ENCODE results near the gene PRAMEF2. TPM values are rescaled to one million over a fixed set of nuclear protein-coding genes. Genes with fewer than 3 reads are reported as not detected.
"Not testable (repeated sequence)": the region's sequence is repeated elsewhere in the genome, so short reads cannot be mapped to it uniquely, and the experiment has no call there.

The PRAMEF2 gene
- total RNA-seq, result not detected in 2 replicates

GRCh38 chr1:12856786-12857185 is at the start of gene PRAMEF2:
Gene PRAMEF2 (plus strand): TSS chr1:12857086. CDS start chr1:12859010, 1,924 bp downstream.
- H3K4me3 Mint-ChIP-seq (ENCODE audit: low read depth); H3K27me3 Mint-ChIP-seq (ENCODE audit: low read depth); intact Hi-C loops (cut with micrococcal nuclease); DNase-seq (ENCODE audit: low spot score); H3K27ac Mint-ChIP-seq; H3K4me1 Mint-ChIP-seq (ENCODE audit: low read depth); H3K36me3 Mint-ChIP-seq (ENCODE audit: low read depth); H3K9me3 Mint-ChIP-seq: not testable (repeated sequence)

- intact Hi-C loops (cut with micrococcal nuclease), result no loop called here
- Mint-ChIP-seq H3K9me3 (peaks cover 7% of the 10 kb centered on the region), H3K4me1 (ENCODE audit: low read depth) (no peaks in the 10 kb centered on the region), H3K27ac (no peak overlapping the region), H3K27me3 (ENCODE audit: low read depth) (peaks cover 2% of the 10 kb centered on the region), H3K4me3 (ENCODE audit: low read depth) (no peak overlapping the region), H3K36me3 (ENCODE audit: low read depth) (no peaks in the 10 kb centered on the region)
- DNase-seq (ENCODE audit: low spot score), result no peak
These were observed 47.0 kb upstream of the PRAMEF2 start for GRCh38 chr1:12809933-12810332.

- Mint-ChIP-seq H3K36me3 (ENCODE audit: low read depth) (no peaks in the 10 kb centered on the region), H3K4me1 (ENCODE audit: low read depth) (no peaks in the 10 kb centered on the region), H3K4me3 (ENCODE audit: low read depth) (no peak overlapping the region), H3K27ac (no peak overlapping the region), H3K9me3 (peaks cover 3% of the 10 kb centered on the region), H3K27me3 (ENCODE audit: low read depth) (peaks cover 2% of the 10 kb centered on the region)
- intact Hi-C loops (cut with micrococcal nuclease), result no loop called here
- no peak for DNase-seq (ENCODE audit: low spot score)
These were observed 46.0 kb upstream of the PRAMEF2 start for GRCh38 chr1:12810691-12811408.

- Mint-ChIP-seq H3K27me3 (ENCODE audit: low read depth) (peaks cover 2% of the 10 kb centered on the region), H3K4me1 (ENCODE audit: low read depth) (no peaks in the 10 kb centered on the region), H3K27ac (no peak overlapping the region), H3K36me3 (ENCODE audit: low read depth) (no peaks in the 10 kb centered on the region), H3K9me3 (peaks cover 3% of the 10 kb centered on the region), H3K4me3 (ENCODE audit: low read depth) (no peak overlapping the region)
- no peak for DNase-seq (ENCODE audit: low spot score)
- intact Hi-C loops (cut with micrococcal nuclease), result no loop called here
These were observed 45.5 kb upstream of the PRAMEF2 start for GRCh38 chr1:12811409-12811784.

GRCh38 chr1:12819061-12819460 is 37.8 kb upstream of the PRAMEF2 start:
- H3K36me3 Mint-ChIP-seq (ENCODE audit: low read depth); H3K27me3 Mint-ChIP-seq (ENCODE audit: low read depth); H3K4me1 Mint-ChIP-seq (ENCODE audit: low read depth); H3K27ac Mint-ChIP-seq; intact Hi-C loops (cut with micrococcal nuclease); H3K4me3 Mint-ChIP-seq (ENCODE audit: low read depth); DNase-seq (ENCODE audit: low spot score); H3K9me3 Mint-ChIP-seq: not testable (repeated sequence)

- H3K9me3 Mint-ChIP-seq; H3K27ac Mint-ChIP-seq; H3K4me1 Mint-ChIP-seq (ENCODE audit: low read depth); H3K27me3 Mint-ChIP-seq (ENCODE audit: low read depth); intact Hi-C loops (cut with micrococcal nuclease); DNase-seq (ENCODE audit: low spot score); H3K4me3 Mint-ChIP-seq (ENCODE audit: low read depth); H3K36me3 Mint-ChIP-seq (ENCODE audit: low read depth): not testable (repeated sequence)
These were observed 25.6 kb upstream of the PRAMEF2 start, which contains the start of gene PRAMEF11 for GRCh38 chr1:12831310-12831709. Gene PRAMEF11 (minus strand): TSS chr1:12831410. CDS start chr1:12828789, 2,621 bp downstream.

- H3K27ac Mint-ChIP-seq; H3K4me3 Mint-ChIP-seq (ENCODE audit: low read depth); H3K9me3 Mint-ChIP-seq; H3K27me3 Mint-ChIP-seq (ENCODE audit: low read depth); intact Hi-C loops (cut with micrococcal nuclease); DNase-seq (ENCODE audit: low spot score); H3K36me3 Mint-ChIP-seq (ENCODE audit: low read depth); H3K4me1 Mint-ChIP-seq (ENCODE audit: low read depth): not testable (repeated sequence)
These were observed 23.6 kb upstream of the PRAMEF2 start for GRCh38 chr1:12833251-12833650.

- H3K27me3 Mint-ChIP-seq (ENCODE audit: low read depth); H3K4me1 Mint-ChIP-seq (ENCODE audit: low read depth); intact Hi-C loops (cut with micrococcal nuclease); H3K4me3 Mint-ChIP-seq (ENCODE audit: low read depth); DNase-seq (ENCODE audit: low spot score); H3K36me3 Mint-ChIP-seq (ENCODE audit: low read depth); H3K9me3 Mint-ChIP-seq; H3K27ac Mint-ChIP-seq: not testable (repeated sequence)
These were observed 8.3 kb upstream of the PRAMEF2 start, which contains the start of gene HNRNPCL1 for GRCh38 chr1:12848620-12849019. Gene HNRNPCL1 (minus strand): TSS chr1:12848720. CDS start chr1:12848289, 431 bp downstream.

- H3K36me3 Mint-ChIP-seq (ENCODE audit: low read depth), result no peaks in the 10 kb centered on the region
- intact Hi-C loops (cut with micrococcal nuclease), result no loop called here
- H3K4me3 Mint-ChIP-seq (ENCODE audit: low read depth), result no peak overlapping the region
- no peak for DNase-seq (ENCODE audit: low spot score)
- no peaks in the 10 kb centered on the region for H3K27me3 Mint-ChIP-seq (ENCODE audit: low read depth)
- H3K9me3 Mint-ChIP-seq, result no peaks in the 10 kb centered on the region
- no peak overlapping the region for H3K27ac Mint-ChIP-seq
- H3K4me1 Mint-ChIP-seq (ENCODE audit: low read depth), result no peaks in the 10 kb centered on the region
These were observed 5.1 kb upstream of the PRAMEF2 start for GRCh38 chr1:12851779-12852178.

- intact Hi-C loops (cut with micrococcal nuclease); DNase-seq (ENCODE audit: low spot score); H3K27ac Mint-ChIP-seq; H3K4me1 Mint-ChIP-seq (ENCODE audit: low read depth); H3K9me3 Mint-ChIP-seq; H3K27me3 Mint-ChIP-seq (ENCODE audit: low read depth); H3K36me3 Mint-ChIP-seq (ENCODE audit: low read depth); H3K4me3 Mint-ChIP-seq (ENCODE audit: low read depth): not testable (repeated sequence)
These were observed 6.4 kb downstream of the PRAMEF2 start for GRCh38 chr1:12863131-12863880.

GRCh38 chr1:12878453-12878852 is 21.6 kb downstream of the PRAMEF2 start:
- H3K27me3 Mint-ChIP-seq (ENCODE audit: low read depth); H3K4me3 Mint-ChIP-seq (ENCODE audit: low read depth); H3K36me3 Mint-ChIP-seq (ENCODE audit: low read depth); H3K9me3 Mint-ChIP-seq; H3K4me1 Mint-ChIP-seq (ENCODE audit: low read depth); DNase-seq (ENCODE audit: low spot score); intact Hi-C loops (cut with micrococcal nuclease); H3K27ac Mint-ChIP-seq: not testable (repeated sequence)

GRCh38 chr1:12886101-12886500 is 29.2 kb downstream of the PRAMEF2 start, which contains the start of gene PRAMEF4:
Gene PRAMEF4 (minus strand): TSS chr1:12886201. CDS start chr1:12883394, 2,807 bp downstream.
- H3K4me1 Mint-ChIP-seq (ENCODE audit: low read depth); H3K27ac Mint-ChIP-seq; H3K9me3 Mint-ChIP-seq; intact Hi-C loops (cut with micrococcal nuclease); H3K27me3 Mint-ChIP-seq (ENCODE audit: low read depth); H3K4me3 Mint-ChIP-seq (ENCODE audit: low read depth); DNase-seq (ENCODE audit: low spot score); H3K36me3 Mint-ChIP-seq (ENCODE audit: low read depth): not testable (repeated sequence)

- DNase-seq (ENCODE audit: low spot score); H3K4me1 Mint-ChIP-seq (ENCODE audit: low read depth); intact Hi-C loops (cut with micrococcal nuclease); H3K27ac Mint-ChIP-seq; H3K9me3 Mint-ChIP-seq; H3K4me3 Mint-ChIP-seq (ENCODE audit: low read depth); H3K36me3 Mint-ChIP-seq (ENCODE audit: low read depth); H3K27me3 Mint-ChIP-seq (ENCODE audit: low read depth): not testable (repeated sequence)
These were observed 41.3 kb downstream of the PRAMEF2 start, which contains the start of gene PRAMEF10 for GRCh38 chr1:12898170-12898569. Gene PRAMEF10 (minus strand): TSS chr1:12898270. CDS start chr1:12895847, 2,423 bp downstream.

Measured in activated T-helper 2 cell treated with anti-CD3 and anti-CD28 coated beads, Interferon-gamma antibody, Interleukin-2, Interleukin-4, amounts not matched to agents 10 μg/mL and 5 μg/mL and 100 μg/mL, durations not matched to agents 14 hours and 24 hours and 36 hours (primary cell).